ENCODE measurements around the gene ADGRG6.

- TF ChIP-seq CTCF (IDR thresholded peaks at IDR 0.05) (no peak), REST (IDR thresholded peaks at IDR 0.05; ENCODE audit: low read depth, low read length) (no peak), POLR2AphosphoS5 (IDR thresholded peaks at IDR 0.05; ENCODE audit: low read depth, low read length) (no peak), FOSL2 (IDR thresholded peaks at IDR 0.05; ENCODE audit: borderline replicate concordance, low read depth) (no peak), RAD21 (IDR thresholded peaks at IDR 0.05; ENCODE audit: low read length) (no peak), YY1 (IDR thresholded peaks at IDR 0.05; ENCODE audit: low read depth) (no peak), USF1 (IDR thresholded peaks at IDR 0.05; ENCODE audit: borderline replicate concordance, low read depth) (no peak), GATA2 (CRISPR knock-in tag; IDR thresholded peaks at IDR 0.05) (no peak)
Observed at GRCh38 chr6:142470421-142470820, 168.6 kb downstream of the ADGRG6 start.
